GM19372 (cell line): ENCODE results near the gene COL5A3.

Experiments
- ATAC-seq: cut with Tn5 transposase; IDR thresholded peaks from one replicate; pipeline ENCODE4 v1.9.1; 2021; ENCODE audit warnings: mild to moderate bottlenecking, low read depth, moderate library complexity; ENCODE audit not compliant: unreplicated experiment

The COL5A3 gene

DNA sequence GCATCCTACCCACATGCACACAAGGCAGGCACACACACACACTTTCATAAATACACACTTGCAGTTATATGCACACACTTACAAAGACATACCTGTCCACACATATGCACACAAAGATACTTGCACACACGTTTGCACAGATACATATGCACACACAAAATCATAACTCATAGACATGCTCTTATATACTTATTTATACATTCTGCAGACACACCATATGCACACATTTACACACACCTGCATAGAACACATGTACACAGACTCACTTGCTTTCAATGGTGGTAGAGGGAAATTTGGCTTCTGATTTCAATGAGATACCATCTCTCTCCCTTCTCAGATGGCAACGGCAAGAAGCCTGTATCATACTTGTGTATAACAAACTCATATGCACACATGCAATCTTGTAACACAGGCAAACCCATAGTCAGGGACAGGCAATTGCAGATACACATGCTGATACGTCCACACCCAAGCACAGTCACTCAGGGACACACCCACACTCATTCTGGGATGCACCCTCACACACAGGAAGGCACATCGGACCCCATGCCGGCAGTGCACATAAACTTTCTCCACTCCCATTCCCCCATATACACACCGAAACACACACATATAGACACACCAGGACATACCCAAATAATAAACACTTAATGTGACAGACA lies 98.6 kb downstream of the COL5A3 start:
- ATAC-seq = no peak

DNA sequence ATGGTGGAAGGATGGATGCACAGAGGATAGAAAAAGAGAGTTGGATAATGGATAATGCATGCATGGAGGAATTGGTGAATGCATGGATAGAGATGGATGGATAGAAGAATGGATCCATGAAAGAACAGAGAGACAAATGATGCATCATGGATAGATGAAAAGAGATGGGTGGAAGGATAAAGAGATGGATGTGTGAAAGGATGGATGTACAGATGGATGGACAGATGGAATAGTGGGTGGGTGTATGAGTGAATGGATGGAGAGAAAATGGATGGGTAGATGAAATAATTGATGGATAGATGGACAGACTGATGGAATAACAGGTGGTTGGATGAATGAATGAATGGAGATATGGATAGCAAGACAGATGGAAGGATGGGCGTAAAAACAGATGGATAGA lies 99.7 kb downstream of the COL5A3 start:
- ATAC-seq = no peak
